RPMI8226 (cell line): ENCODE measurements around the gene RHOJ.
A peak's percentile ranks its signal among the peaks of the same experiment; 100 is the strongest.
"Not testable (repeated sequence)": the region's sequence is repeated elsewhere in the genome, so short reads cannot be mapped to it uniquely, and the experiment has no call there.

Source experiments
- DNase-seq: peaks from one replicate; pipeline ENCODE4 v3.0.0-alpha.2; 2015

The RHOJ gene

GRCh38 chr14:63301891-63302534, 97.8 kb downstream of the RHOJ start:
- no peak for DNase-seq

DNA sequence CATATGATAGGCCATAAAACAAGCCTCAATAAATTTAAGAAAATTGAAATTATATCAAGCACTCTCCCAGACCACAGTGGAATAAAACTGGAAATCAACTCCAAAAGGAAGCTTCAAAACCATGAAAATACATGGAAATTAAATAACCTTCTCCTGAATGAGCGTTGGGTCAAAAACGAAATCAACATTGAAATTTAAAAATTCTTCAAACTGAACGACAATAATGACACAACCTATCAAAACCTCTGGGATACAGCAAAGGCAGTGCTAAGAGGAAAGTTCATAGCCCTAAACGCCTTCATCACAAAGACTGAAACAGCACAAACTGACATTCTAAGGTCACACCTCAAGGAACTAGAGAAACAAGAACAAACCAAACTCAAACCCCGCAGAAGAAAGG, 100.2 kb downstream of the RHOJ start:
- DNase-seq, result not testable (repeated sequence)

GRCh38 chr14:63308723-63309317, 104.6 kb downstream of the RHOJ start:
- DNase-seq, result peak; percentile 40

DNA sequence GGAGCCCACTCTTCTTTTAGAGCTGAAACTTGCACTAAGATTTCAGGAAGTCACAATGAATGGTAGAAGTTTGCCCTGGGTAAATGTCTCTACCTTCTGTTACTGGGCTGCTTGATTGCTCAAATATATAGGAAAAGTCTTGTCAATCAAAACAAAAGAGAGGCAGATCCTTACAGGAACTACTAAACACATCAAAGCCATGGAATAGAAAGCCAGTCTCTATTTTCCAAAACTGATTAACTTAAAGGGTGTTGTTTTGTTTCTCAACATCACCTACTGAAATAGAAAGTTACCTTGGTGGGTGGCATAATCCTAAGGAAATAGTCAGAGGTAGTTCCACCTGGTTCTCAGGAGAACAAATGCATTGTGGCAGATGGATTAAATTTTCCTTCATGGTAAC, 114.6 kb downstream of the RHOJ start, which contains the start of gene GPHB5:
GPHB5 (minus strand) TSS at position 101 of the 400 bp plus-strand sequence. CDS start 1,086 bp downstream, outside the sequence.
- no peak for DNase-seq

DNA sequence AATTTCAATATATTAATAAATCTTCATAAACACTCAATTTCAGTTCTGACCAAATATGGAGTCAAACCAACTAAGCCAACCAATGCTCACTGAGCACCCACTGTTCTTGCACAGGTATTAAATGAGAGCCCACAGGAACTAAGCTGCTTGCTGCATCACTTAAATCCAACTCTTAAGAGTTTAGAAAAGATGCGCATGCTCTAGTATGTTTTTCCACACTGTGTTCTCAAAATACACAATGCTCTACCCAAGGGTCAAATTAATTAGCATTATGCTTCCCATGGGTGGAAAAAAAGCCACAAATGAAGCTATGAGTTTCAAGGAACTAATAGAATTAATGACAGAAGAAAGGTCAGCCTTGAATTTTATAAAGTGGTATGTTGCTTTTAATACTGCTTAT, 118.2 kb downstream of the RHOJ start:
- no peak for DNase-seq

DNA sequence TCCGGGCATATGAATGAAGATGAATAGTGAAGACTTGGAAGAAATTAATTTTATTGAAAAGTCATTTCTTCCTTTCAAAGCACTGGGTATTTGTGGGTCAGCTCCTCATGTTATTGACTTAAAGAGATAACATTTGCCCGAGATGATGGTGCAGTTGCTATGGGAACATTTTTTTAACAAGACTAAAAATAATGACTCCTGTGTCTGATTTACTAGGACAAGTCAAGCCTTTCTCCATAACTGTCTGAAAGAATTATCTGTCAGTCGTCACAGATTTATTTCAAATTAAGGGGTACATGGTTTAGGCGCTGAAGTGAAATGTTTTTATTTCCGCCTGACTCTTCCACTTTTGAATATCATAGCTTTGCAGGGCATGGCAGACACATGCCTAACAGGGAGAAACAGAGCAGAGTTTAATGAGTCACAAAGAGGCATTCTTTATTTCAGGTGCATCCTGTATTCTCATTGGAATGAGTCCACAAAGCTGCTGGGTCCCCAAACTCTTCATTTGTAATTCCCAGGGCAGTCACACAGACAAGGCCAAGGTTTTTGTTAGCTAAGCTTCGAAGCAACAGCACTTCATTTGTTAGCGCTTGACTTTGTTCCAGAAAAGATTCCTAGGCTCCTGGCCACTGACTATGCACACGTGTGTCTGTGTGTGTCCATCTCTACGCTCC, 118.8 kb downstream of the RHOJ start:
- no peak for DNase-seq

GRCh38 chr14:63326840-63327239, 122.6 kb downstream of the RHOJ start:
- no peak for DNase-seq

DNA sequence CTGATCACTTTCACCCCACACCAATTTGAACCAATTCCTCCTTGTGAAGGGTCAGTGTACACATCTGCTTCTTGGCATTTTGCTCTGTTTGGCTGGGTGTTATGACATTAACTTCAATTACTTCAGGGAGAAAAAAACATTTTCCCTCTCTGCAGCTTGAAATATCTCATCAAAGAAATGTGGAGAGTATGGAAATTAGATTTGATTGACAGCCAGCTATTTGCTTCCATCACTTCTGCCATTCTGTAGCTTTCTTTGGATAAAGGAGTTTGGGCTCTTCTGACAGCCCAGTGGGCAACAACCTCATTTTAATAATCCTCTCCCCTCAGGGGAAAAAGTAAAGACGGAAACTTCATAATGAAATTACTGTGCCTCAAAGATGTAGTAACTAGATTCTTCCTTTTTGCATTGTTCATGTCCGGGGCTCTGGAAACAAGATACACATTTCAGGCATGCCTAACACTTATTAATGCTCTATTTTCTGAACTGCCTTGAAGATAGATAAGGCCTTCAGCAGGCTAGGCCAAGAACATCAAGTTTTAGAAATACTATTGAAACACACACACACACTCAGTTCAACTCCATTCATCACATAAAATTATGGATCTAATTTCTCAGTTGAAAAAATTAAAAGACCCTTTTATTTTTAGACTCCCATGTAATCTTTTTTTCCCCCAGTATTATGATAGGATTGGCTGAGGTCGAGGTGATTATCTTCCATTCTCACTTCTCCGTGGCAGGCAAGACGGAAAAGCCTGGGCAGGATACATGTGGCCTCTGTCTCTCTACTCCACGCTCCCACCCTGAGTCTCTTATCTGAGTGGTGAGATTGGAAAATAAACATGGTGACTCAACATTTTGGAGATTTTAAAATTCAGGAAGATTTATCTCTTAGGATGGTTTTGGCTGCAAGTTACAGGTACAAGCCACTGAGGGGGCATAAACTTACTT, 124.8 kb downstream of the RHOJ start:
- DNase-seq, result no peak

- DNase-seq, result no peak
Measured at GRCh38 chr14:63342371-63342770, 138.1 kb downstream of the RHOJ start.
